ENCODE results near the gene BMP5.
A peak's percentile ranks its signal among the peaks of the same experiment; 100 is the strongest.

Gene BMP5

GRCh38 chr6:55822005-55822404, 53.4 kb downstream of the BMP5 start:
- no peak for DNase-seq (ENCODE audit: low read depth)
- H3K4me3 ChIP-seq (ENCODE audit: low read depth, low read length), result no peak overlapping the region

- H3K4me3 ChIP-seq (ENCODE audit: low read depth, low read length), result no peak overlapping the region
- DNase-seq (ENCODE audit: low read depth), result no peak
Observed at GRCh38 chr6:55820696-55821095, 54.7 kb downstream of the BMP5 start.

DNA sequence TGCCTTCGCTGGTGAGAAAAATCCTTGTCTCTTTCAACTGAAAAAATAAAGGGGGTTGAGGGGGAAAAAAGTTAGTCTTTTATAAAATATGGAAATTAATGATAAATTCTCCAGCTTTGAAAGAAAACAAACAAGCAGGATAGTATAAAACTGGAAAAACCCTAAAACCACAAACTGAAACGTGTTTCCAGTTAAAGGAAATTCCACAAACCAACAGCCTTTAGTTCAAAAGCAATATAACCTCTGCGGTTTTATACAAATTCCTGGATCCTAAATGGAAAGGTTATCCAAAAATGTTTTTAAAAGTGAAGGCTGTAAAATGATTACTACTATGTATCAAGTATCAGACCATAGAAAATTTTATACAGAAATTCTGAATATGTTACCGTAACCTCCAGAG, 55.6 kb downstream of the BMP5 start:
- DNase-seq (ENCODE audit: low read depth), result no peak
- no peak overlapping the region for H3K4me3 ChIP-seq (ENCODE audit: low read depth, low read length)

GRCh38 chr6:55818482-55818881, 56.9 kb downstream of the BMP5 start:
- no peak overlapping the region for H3K4me3 ChIP-seq (ENCODE audit: low read depth, low read length)
- DNase-seq (ENCODE audit: low read depth), result peak; percentile 22

DNA sequence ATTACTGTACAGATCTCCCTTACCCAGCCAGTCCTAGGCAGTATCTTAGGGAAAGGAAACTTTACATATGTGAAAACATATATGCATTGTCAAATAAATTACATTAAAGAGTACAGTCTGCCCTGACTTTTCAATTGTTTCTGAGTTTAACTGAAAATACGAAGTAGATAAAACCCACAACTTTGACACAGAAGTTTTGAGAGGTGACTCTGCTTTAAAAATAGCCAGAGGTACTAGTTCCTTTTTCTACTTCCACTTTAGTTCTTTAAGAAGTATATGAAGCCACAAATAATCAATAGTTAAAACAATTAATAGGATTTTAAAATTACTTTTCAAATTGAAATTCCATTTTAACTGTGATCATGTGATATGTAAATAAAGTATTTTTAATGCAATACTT, 62.9 kb downstream of the BMP5 start:
- DNase-seq (ENCODE audit: low read depth), result no peak
- no peak overlapping the region for H3K4me3 ChIP-seq (ENCODE audit: low read depth, low read length)

DNA sequence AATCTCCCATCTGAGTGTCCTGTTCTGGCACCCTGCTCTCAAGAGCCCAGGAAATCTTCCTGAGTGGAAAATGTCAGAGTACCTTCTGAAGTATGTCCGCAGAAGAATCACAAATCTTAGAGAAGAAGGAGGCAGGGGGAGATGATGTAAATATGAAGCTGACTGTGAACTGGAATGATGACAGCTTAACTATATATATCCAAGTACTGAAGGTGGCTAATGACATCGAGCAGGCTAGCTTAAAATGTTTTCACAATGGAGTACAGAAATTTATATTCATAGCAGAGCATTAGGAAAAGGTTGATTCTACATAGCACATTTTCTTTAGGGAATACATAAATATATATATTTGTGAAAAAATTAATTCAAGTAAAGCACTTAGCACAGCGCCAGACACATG, 64.3 kb downstream of the BMP5 start:
- no peak for DNase-seq (ENCODE audit: low read depth)
- H3K4me3 ChIP-seq (ENCODE audit: low read depth, low read length), result no peak overlapping the region

- no peak for DNase-seq (ENCODE audit: low read depth)
- no peak overlapping the region for H3K4me3 ChIP-seq (ENCODE audit: low read depth, low read length)
Observed at GRCh38 chr6:55802259-55802658, 73.1 kb downstream of the BMP5 start.

DNA sequence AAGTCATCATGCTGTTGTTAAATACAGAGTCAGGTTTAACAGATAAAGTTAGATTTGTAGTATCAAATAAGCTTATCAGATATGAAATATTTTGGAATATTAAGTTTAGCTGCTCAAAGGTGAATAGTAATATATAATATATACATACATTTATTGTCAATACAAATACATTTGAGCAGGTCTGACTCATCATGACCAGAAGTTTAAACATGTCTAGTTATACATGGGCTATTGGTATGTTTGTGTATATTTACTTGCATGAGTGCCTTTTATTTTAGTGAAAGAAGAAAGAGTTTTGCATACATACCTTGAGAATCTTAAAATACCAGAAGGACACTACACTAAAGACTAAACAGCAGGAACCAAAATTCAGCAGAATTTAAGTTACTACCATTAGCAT, 76.8 kb downstream of the BMP5 start:
- H3K4me3 ChIP-seq (ENCODE audit: low read depth, low read length), result no peak overlapping the region
- no peak for DNase-seq (ENCODE audit: low read depth)

GRCh38 chr6:55794136-55794812, 81.1 kb downstream of the BMP5 start:
- DNase-seq (ENCODE audit: low read depth), result peak; percentile 29

DNA sequence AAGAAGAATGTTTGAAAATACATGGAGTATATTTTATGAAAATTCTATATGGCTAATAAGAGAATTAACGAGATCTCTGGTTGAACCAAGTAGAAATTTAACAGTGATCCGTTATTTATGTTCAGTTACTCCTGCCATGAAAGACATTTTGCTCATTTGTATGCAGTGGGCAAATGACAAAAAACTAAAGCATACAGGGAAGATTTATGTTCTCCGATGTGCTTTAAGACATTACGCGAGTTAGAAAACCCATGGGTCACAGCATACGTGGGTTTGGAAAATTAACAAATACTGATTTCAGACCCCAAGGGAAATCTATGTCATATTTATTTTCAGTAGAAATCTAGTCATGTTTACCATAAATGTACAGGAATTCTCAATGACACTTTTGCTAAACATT, 90.1 kb downstream of the BMP5 start:
- no peak for DNase-seq (ENCODE audit: low read depth)
- no peak overlapping the region for H3K4me3 ChIP-seq (ENCODE audit: low read depth, low read length)

More at GRCh38 chr6:55794136-55794812, 81.1 kb downstream of the BMP5 start:
- H3K4me3 ChIP-seq (ENCODE audit: low read depth, low read length), result no peak overlapping the region

DNA sequence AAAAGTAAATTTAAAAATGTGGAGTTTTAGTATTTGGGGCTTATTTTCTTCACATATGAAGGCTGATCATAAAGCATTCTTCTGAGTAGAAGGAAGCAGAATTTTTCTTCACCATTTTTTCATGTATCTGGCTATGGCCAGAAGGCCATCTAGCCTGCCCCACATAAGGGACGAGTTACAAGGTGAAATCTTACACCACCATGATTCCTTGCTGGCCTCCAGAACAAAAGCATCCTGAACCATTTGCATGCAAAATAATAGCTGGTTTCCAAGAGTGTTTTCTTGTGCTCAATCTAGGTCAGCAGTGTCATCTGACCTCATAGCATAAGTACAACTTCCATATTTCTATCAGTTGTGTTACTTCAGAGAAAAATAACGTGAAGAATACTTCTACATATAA, 93.1 kb downstream of the BMP5 start:
- no peak for DNase-seq (ENCODE audit: low read depth)

DNA sequence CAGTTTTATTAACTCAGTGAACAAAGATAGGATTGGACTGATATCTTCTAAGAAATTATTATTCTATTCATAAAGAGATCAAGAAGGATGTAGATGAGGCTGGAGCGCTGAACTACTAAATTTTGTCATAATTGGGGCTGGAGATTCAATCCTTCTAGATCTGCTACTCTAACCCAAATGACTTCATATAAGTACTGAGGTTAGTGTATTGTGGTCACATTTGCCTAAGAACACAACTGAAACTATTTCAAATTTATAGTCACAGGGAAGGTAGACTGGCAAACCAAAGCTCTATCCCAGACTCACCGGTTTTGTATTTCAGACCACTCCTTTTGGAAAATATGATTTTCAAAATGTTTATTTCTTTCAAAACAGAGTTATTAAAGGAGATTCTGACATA, 96.7 kb downstream of the BMP5 start:
- H3K4me3 ChIP-seq (ENCODE audit: low read depth, low read length), result no peak overlapping the region
- DNase-seq (ENCODE audit: low read depth), result no peak

More for the DNA sequence above, 93.1 kb downstream of the BMP5 start:
- H3K4me3 ChIP-seq (ENCODE audit: low read depth, low read length), result no peak overlapping the region

- no peak overlapping the region for H3K4me3 ChIP-seq (ENCODE audit: low read depth, low read length)
- peak; percentile 62 for DNase-seq (ENCODE audit: low read depth)
Observed at GRCh38 chr6:55777469-55777868, 97.9 kb downstream of the BMP5 start.

DNA sequence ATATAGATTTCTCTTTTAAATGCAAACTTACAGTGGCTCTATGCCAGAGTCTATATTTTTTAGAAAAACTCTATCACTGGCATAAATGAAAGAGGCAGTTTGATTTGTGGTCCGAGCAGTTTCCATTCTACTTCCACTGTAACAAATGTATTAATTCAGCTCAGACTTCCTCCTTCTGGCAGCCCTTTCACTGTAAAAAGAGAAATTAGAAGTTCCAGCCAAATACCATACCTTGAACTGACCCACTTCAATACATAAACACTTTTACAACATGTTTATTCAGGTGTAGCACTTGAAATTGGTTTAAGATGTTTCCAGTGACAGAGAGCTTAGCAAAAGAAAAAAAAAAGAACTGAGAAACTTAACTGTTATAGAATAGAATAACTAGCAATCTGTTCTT, 99.3 kb downstream of the BMP5 start:
- H3K4me3 ChIP-seq (ENCODE audit: low read depth, low read length), result no peak overlapping the region
- no peak for DNase-seq (ENCODE audit: low read depth)

DNA sequence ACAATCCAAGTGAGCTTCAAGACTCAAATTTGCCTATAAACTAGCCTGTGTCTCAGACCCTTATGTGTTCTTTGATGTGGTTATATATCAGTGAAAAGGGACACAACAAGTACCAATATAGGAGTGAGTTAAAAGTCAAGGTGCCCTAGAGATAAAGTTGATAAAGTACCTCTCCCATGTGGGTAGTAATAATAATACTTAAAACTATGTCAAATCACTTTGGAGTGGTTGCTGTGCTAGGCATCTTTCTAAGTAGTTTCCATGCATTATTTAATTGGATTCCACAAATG, 100.4 kb downstream of the BMP5 start:
- no peak overlapping the region for H3K4me3 ChIP-seq (ENCODE audit: low read depth, low read length)
- no peak for DNase-seq (ENCODE audit: low read depth)

DNA sequence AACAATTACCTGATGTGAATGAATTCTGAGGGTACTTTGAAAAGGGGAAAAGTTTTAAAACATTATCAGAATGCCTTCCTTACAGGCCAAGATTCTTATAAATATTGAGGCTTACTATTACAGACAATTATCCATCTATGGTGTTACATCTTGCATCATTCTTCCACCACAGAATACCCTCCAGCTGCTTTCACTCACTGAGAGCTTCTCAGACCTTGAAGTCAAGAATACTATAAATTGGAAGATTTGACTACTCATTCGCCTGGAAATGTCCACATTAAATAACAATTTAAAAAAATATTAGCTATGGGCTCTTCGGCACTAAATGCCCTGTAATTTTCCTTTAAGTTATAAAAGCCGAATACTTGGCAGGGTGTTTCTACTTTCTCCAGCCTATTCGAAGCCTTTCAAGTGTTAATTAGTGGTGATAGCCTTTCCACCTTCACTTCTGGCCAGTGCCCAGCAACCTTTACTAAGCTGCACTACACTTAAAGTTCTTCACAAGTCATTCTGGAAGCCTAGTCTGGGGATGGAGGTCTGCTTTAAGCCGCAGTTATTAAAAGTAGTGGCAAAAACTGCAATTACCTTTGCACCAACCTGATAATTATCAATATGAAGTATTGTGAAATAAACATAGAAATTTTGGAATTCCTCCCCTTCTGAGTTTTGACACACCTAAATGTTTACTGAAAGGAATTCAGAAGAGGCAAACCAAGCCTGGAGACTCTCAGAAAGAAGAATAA, 100.9 kb downstream of the BMP5 start:
- DNase-seq (ENCODE audit: low read depth), result no peak
- H3K4me3 ChIP-seq (ENCODE audit: low read depth, low read length), result no peak overlapping the region

GRCh38 chr6:55773620-55774216, 101.7 kb downstream of the BMP5 start:
- H3K4me3 ChIP-seq (ENCODE audit: low read depth, low read length), result no peak overlapping the region
- no peak for DNase-seq (ENCODE audit: low read depth)

GRCh38 chr6:55772730-55773129, 102.7 kb downstream of the BMP5 start:
- no peak for DNase-seq (ENCODE audit: low read depth)
- no peak overlapping the region for H3K4me3 ChIP-seq (ENCODE audit: low read depth, low read length)

- no peak for DNase-seq (ENCODE audit: low read depth)
- H3K4me3 ChIP-seq (ENCODE audit: low read depth, low read length), result no peak overlapping the region
Observed at GRCh38 chr6:55759536-55759935, 115.9 kb downstream of the BMP5 start.

DNA sequence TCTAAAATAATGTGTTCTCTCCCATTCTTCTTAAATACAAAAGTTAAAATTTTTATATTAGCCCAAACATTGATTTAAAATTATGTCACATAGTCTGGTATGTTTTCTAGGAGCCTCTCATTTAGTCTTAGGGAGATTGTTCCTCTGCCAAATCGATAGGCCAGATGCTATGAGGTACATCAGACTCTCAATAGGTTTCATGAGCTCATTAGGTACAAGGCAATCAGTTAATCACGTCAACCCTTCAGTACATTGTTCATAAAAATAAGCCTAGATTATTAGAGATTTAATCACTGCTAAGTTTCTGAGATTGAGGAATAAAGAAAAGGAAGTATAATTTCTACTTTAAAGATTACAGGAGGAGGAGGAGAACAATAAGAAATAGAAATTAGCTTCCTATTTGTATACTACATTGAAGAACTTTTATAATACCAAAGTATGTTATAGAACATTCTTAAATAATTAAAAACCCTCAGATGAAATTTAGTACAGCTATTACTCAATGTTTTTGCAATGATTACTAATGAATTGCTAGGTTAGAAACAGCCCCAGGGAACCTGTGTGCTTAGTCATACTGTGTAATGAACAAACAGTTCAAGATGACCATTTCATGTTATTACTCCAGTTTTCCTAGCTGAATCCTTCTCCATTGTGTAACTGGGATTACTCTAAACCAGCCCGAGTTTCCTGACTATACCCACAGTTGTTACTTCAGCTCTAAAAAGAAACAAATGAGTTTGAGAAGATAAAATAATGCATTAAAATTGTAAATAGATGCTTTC, 117.0 kb downstream of the BMP5 start:
- DNase-seq (ENCODE audit: low read depth), result peak; percentile 91
- no peak overlapping the region for H3K4me3 ChIP-seq (ENCODE audit: low read depth, low read length)
